ENCODE results near the gene PLEKHM3. TPM values are rescaled to one million over a fixed set of nuclear protein-coding genes. Genes with fewer than 3 reads are reported as not detected.

Gene PLEKHM3
- total and polyA plus RNA-seq, 2 of the 13 experiments (the other 11 are each of a cell fraction or from before 2014, with no cell fraction given), result 4.5 to 4.7 TPM

DNA sequence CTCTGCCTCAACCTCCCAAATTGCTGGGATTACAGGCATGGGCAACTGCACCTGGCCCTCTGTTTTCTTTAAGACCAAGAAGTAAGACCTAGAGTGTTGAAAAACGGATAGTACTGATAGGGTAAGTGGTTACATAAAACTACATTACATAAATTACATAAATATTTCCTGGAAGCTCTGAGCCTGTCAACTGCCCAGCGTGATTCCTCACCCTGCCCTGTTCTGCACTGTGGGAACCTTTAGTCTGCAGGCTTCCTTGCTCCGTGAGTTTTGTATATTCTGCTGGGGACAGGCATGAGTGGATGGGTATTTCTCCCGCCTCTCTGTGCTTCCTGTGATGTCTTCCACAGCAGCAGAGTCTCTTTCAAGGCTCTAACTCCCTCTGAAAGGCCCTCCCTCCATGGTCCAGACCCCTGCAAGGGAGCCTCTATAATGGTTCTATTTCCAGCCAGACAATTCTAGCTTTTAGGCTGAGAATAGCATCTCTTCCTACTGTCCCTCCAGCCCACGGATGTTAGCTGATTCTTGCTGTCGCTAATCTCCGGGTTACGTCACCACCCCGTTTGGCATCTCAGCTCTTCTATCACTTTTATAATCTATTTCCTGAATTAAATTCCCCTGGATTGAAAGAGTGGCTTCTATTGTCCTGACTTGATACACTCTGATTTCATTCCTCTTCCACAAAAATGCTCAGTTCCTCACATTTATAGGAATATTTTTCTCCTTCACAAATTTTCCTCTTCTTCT is 49.5 kb upstream of the PLEKHM3 start:
- TF ChIP-seq ZSCAN9 (CRISPR knock-in tag; IDR thresholded peaks at IDR 0.05; ENCODE audit: borderline replicate concordance) (no peak), ATF7 (IDR thresholded peaks at IDR 0.05) (peak; percentile 17; the same call in 1 of the 2 replicates), ATF7 (CRISPR knock-in tag; IDR thresholded peaks at IDR 0.05) (no peak), FOXA1 (IDR thresholded peaks at IDR 0.05) (no peak), FOXA1 (CRISPR knock-in tag; IDR thresholded peaks at IDR 0.05) (no peak)
- TF ChIP-seq, protein P1, sequence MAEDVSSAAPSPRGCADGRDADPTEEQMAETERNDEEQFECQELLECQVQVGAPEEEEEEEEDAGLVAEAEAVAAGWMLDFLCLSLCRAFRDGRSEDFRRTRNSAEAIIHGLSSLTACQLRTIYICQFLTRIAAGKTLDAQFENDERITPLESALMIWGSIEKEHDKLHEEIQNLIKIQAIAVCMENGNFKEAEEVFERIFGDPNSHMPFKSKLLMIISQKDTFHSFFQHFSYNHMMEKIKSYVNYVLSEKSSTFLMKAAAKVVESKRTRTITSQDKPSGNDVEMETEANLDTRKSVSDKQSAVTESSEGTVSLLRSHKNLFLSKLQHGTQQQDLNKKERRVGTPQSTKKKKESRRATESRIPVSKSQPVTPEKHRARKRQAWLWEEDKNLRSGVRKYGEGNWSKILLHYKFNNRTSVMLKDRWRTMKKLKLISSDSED (CRISPR knock-in tag; IDR thresholded peaks at IDR 0.05), result no peak
- TF ChIP-seq, protein P2, sequence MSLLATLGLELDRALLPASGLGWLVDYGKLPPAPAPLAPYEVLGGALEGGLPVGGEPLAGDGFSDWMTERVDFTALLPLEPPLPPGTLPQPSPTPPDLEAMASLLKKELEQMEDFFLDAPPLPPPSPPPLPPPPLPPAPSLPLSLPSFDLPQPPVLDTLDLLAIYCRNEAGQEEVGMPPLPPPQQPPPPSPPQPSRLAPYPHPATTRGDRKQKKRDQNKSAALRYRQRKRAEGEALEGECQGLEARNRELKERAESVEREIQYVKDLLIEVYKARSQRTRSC (CRISPR knock-in tag; IDR thresholded peaks at IDR 0.05; ENCODE audit: low read depth), result no peak
- H3K4me3 ChIP-seq (replicated peaks in 1 of 3; ENCODE audit: insufficient read depth in 1 of 3, low read depth in 2 of 3, low read length in 3 of 3), result no peak overlapping the region
- H3K27me3 ChIP-seq (ENCODE audit: control insufficient read depth in 1 of 2, insufficient read depth in 2 of 2, low read length in 2 of 2), result peaks cover 1 to 40% of the 10 kb centered on the region in 2 experiments; a peak in 3 of 5 replicates
- no peaks in the 10 kb centered on the region for H3K79me2 ChIP-seq (ENCODE audit: insufficient read depth, low read length)
- intact Hi-C loops (cut with micrococcal nuclease; ENCODE audit: unreplicated experiment) (loop anchor here (5.0 kb wide), 2 partner anchors 102 to 447 kb away; partner anchors contain the start of gene METTL21A), in situ Hi-C loops (cut with HindIII; ENCODE audit: extremely low pct_ligation_motif_present, low pct_unique_long_range_greater_than_20kb) (no loop called here)
- FAIRE-seq (no peak), ATAC-seq (no peak), DNase-seq (ENCODE audit: low spot score) (no peak)
- H4K20me1 ChIP-seq (ENCODE audit: insufficient read depth, low read length), result no peaks in the 10 kb centered on the region
- no peak overlapping the region for H3K27ac ChIP-seq (ENCODE audit: extremely low read length, insufficient read depth, low read length)
- no peak overlapping the region for H3K9ac ChIP-seq (ENCODE audit: insufficient read depth, low read depth, low read length)
- H3K4me1 ChIP-seq (ENCODE audit: insufficient read depth, low read length), result no peaks in the 10 kb centered on the region
- ChIA-PET CTCF (ENCODE audit: low intra/inter-chr PET ratio, low total read pairs) (no interaction called here), POLR2A (interaction anchor here (0.9 kb wide), 1 partner anchor 327 kb away, joined by 3 read pairs; no protein-coding TSS in a partner anchor)
- H3K4me2 ChIP-seq (ENCODE audit: low read depth, low read length), result no peak overlapping the region
- BruUV-seq (replicated peaks), result no TSS peak
- no peaks in the 10 kb centered on the region for H3K36me3 ChIP-seq (replicated peaks in 1 of 2; ENCODE audit: control insufficient read depth in 1 of 2, insufficient read depth in 2 of 2, low read length in 2 of 2)
- H2AFZ ChIP-seq (ENCODE audit: low read length), result no peak overlapping the region
- H3K9me3 ChIP-seq (ENCODE audit: low read length), result no peaks in the 10 kb centered on the region
- WGBS (ENCODE audit: low lambda C conversion rate), result 28% methylated on average over 9 of the region's 9 CpGs

Data from HepG2 (cell line).